ENCODE data around the gene MATK. TPM values are rescaled to one million over a fixed set of nuclear protein-coding genes. Genes with fewer than 3 reads are reported as not detected.

Gene MATK
- total RNA-seq, 1 experiment from 2014 or later: 28.3 TPM

DNA sequence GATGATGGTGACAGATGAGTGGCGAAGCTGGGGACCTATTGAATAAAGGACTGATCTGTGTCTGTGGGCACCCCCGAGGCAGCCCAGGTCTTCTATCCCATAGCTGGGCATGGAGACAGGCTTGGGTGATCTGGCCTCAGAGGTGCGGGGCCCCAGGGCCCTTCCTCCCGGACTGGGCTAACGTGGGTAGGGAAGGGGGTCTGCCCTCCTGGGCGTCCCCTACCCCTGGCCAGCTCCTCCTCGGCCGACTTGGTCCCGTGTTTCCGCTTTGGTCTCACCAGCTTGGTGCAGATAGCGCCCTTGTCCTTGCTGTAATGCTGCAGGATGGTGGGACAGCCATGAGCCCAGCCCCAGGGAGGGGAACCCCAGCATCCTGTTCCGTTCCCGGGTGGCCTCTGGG is 3.3 kb downstream of the MATK start:
- POLR2A ChIA-PET: no interaction called here
- H3K27ac Mint-ChIP-seq: no peak overlapping the region
- DNase-seq (ENCODE audit: low spot score) (no peak), ATAC-seq (no peak)
- H3K27me3 Mint-ChIP-seq (ENCODE audit: low read depth): peaks cover 17% of the 10 kb centered on the region
- peaks cover 21% of the 10 kb centered on the region for H3K36me3 Mint-ChIP-seq
- H3K4me1 Mint-ChIP-seq: peaks cover 7% of the 10 kb centered on the region
- TF ChIP-seq KAT7 (CRISPR knock-in tag; IDR thresholded peaks at IDR 0.05; ENCODE audit: borderline replicate concordance) (no peak), ZNF232 (CRISPR knock-in tag; IDR thresholded peaks at IDR 0.05) (no peak), SMAD3 (CRISPR knock-in tag; IDR thresholded peaks at IDR 0.05; ENCODE audit: borderline replicate concordance) (no peak), MXD4 (CRISPR knock-in tag; IDR thresholded peaks at IDR 0.05; ENCODE audit: borderline replicate concordance) (no peak), ZNF121 (CRISPR knock-in tag; IDR thresholded peaks at IDR 0.05) (no peak), ZNF263 (CRISPR knock-in tag; IDR thresholded peaks at IDR 0.05; ENCODE audit: low read depth) (no peak), MYBL2 (CRISPR knock-in tag; IDR thresholded peaks at IDR 0.05) (no peak), TP53 (CRISPR knock-in tag; IDR thresholded peaks at IDR 0.05) (no peak), FOXP1 (CRISPR knock-in tag; IDR thresholded peaks at IDR 0.05; ENCODE audit: borderline replicate concordance) (no peak), TEAD1 (CRISPR knock-in tag; IDR thresholded peaks at IDR 0.05) (no peak)
- TF ChIP-seq, protein P1, sequence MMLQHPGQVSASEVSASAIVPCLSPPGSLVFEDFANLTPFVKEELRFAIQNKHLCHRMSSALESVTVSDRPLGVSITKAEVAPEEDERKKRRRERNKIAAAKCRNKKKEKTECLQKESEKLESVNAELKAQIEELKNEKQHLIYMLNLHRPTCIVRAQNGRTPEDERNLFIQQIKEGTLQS (CRISPR knock-in tag; conservative IDR thresholded peaks at IDR 0.05): no peak
- TF ChIP-seq, protein P2, sequence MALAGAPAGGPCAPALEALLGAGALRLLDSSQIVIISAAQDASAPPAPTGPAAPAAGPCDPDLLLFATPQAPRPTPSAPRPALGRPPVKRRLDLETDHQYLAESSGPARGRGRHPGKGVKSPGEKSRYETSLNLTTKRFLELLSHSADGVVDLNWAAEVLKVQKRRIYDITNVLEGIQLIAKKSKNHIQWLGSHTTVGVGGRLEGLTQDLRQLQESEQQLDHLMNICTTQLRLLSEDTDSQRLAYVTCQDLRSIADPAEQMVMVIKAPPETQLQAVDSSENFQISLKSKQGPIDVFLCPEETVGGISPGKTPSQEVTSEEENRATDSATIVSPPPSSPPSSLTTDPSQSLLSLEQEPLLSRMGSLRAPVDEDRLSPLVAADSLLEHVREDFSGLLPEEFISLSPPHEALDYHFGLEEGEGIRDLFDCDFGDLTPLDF (CRISPR knock-in tag; IDR thresholded peaks at IDR 0.05): no peak
- TF ChIP-seq, protein P3, sequence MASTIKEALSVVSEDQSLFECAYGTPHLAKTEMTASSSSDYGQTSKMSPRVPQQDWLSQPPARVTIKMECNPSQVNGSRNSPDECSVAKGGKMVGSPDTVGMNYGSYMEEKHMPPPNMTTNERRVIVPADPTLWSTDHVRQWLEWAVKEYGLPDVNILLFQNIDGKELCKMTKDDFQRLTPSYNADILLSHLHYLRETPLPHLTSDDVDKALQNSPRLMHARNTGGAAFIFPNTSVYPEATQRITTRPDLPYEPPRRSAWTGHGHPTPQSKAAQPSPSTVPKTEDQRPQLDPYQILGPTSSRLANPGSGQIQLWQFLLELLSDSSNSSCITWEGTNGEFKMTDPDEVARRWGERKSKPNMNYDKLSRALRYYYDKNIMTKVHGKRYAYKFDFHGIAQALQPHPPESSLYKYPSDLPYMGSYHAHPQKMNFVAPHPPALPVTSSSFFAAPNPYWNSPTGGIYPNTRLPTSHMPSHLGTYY (CRISPR knock-in tag; IDR thresholded peaks at IDR 0.05): no peak
- TF ChIP-seq, protein P4, sequence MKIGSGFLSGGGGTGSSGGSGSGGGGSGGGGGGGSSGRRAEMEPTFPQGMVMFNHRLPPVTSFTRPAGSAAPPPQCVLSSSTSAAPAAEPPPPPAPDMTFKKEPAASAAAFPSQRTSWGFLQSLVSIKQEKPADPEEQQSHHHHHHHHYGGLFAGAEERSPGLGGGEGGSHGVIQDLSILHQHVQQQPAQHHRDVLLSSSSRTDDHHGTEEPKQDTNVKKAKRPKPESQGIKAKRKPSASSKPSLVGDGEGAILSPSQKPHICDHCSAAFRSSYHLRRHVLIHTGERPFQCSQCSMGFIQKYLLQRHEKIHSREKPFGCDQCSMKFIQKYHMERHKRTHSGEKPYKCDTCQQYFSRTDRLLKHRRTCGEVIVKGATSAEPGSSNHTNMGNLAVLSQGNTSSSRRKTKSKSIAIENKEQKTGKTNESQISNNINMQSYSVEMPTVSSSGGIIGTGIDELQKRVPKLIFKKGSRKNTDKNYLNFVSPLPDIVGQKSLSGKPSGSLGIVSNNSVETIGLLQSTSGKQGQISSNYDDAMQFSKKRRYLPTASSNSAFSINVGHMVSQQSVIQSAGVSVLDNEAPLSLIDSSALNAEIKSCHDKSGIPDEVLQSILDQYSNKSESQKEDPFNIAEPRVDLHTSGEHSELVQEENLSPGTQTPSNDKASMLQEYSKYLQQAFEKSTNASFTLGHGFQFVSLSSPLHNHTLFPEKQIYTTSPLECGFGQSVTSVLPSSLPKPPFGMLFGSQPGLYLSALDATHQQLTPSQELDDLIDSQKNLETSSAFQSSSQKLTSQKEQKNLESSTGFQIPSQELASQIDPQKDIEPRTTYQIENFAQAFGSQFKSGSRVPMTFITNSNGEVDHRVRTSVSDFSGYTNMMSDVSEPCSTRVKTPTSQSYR (CRISPR knock-in tag; IDR thresholded peaks at IDR 0.05): no peak
- no peak overlapping the region for H3K4me3 Mint-ChIP-seq
- CTCF ChIA-PET: interaction anchor here (0.6 to 2.7 kb wide), 15 partner anchors 8 to 205 kb away, joined by 3 to 17 read pairs (median 6); partner anchors contain the start of genes APBA3, MRPL54 and RAX2
- H3K9me3 Mint-ChIP-seq: peaks cover 18% of the 10 kb centered on the region

DNA sequence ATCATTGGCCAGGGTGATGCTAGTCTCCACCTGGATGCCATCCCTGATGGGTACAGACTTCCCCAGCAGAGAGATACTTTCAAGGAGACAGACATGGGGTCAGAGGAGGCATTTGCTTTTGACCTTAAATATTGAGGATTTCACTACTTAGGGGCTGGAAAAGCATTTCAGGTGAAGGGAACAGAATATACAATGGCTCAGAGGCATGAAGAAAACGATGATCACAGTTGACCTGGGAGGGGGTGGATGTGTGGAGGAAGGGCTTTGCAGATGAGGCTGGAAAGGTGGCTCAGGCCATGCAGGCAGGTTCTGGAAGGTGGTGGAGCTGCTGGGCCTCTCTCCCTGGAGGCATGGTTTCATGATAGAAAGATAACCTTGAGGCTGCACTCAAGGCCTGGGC is 3.9 kb downstream of the MATK start:
- H3K4me3 Mint-ChIP-seq: no peak overlapping the region

DNA sequence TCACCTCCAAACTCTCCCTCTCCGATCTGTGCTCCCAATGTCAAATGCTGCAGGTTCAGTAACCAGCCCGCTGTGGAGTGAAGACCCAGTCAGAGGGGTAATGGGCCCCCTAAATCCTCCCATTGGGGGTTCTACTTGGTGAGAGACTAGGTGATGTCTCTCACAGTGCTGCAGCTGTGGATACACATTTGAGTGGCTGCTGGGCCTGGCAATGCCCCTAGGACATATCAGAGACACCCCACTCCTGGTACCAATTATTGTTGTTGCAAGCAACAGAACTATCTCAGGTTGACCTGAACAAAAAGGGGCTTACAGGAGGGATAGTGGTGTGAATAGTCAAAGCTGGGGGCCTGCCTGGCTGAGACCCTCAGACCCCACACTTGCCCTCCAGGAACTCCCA is 4.6 kb downstream of the MATK start:
- Mint-ChIP-seq H3K9me3 (peaks cover 18% of the 10 kb centered on the region), H3K27me3 (ENCODE audit: low read depth) (peaks cover 12% of the 10 kb centered on the region), H3K27ac (no peak overlapping the region), H3K4me1 (peaks cover 7% of the 10 kb centered on the region), H3K36me3 (peaks cover 21% of the 10 kb centered on the region), H3K4me3 (no peak overlapping the region)
- POLR2A ChIA-PET: no interaction called here
- DNase-seq (ENCODE audit: low spot score): no peak
- no peak for ATAC-seq
- CTCF ChIA-PET: interaction anchor here (1.0 kb wide), 1 partner anchor 11 kb away, joined by 3 read pairs; no protein-coding TSS in a partner anchor
- TF ChIP-seq FOXJ3 (CRISPR knock-in tag; IDR thresholded peaks at IDR 0.05; ENCODE audit: borderline replicate concordance): no peak
- no peak for TF ChIP-seq SP1 (CRISPR knock-in tag; conservative IDR thresholded peaks at IDR 0.05)
- no peak for TF ChIP-seq NFYB (CRISPR knock-in tag; conservative IDR thresholded peaks at IDR 0.05; ENCODE audit: low read depth)
- TF ChIP-seq, protein P5, sequence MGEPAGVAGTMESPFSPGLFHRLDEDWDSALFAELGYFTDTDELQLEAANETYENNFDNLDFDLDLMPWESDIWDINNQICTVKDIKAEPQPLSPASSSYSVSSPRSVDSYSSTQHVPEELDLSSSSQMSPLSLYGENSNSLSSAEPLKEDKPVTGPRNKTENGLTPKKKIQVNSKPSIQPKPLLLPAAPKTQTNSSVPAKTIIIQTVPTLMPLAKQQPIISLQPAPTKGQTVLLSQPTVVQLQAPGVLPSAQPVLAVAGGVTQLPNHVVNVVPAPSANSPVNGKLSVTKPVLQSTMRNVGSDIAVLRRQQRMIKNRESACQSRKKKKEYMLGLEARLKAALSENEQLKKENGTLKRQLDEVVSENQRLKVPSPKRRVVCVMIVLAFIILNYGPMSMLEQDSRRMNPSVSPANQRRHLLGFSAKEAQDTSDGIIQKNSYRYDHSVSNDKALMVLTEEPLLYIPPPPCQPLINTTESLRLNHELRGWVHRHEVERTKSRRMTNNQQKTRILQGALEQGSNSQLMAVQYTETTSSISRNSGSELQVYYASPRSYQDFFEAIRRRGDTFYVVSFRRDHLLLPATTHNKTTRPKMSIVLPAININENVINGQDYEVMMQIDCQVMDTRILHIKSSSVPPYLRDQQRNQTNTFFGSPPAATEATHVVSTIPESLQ (CRISPR knock-in tag; IDR thresholded peaks at IDR 0.05): no peak
- no peak for TF ChIP-seq JAZF1 (CRISPR knock-in tag; IDR thresholded peaks at IDR 0.05)
- no peak for TF ChIP-seq GABPB1 (CRISPR knock-in tag; IDR thresholded peaks at IDR 0.05)
- TF ChIP-seq ETV6 (CRISPR knock-in tag; IDR thresholded peaks at IDR 0.05): no peak
- no peak for TF ChIP-seq OVOL2 (CRISPR knock-in tag; IDR thresholded peaks at IDR 0.05; ENCODE audit: borderline replicate concordance)

More for the DNA sequence above, 3.9 kb downstream of the MATK start:
- Mint-ChIP-seq H3K27me3 (ENCODE audit: low read depth) (peaks cover 17% of the 10 kb centered on the region), H3K4me1 (peaks cover 7% of the 10 kb centered on the region), H3K36me3 (peaks cover 21% of the 10 kb centered on the region), H3K9me3 (peaks cover 18% of the 10 kb centered on the region), H3K27ac (no peak overlapping the region)
- DNase-seq (ENCODE audit: low spot score) (no peak), ATAC-seq (no peak)
- ChIA-PET CTCF (interaction anchor here (0.6 to 2.3 kb wide), 3 partner anchors 20 to 89 kb away, joined by 3 to 17 read pairs (median 3); partner anchors contain the start of genes APBA3 and MRPL54), POLR2A (no interaction called here)
- TF ChIP-seq GTF2I (CRISPR knock-in tag; conservative IDR thresholded peaks at IDR 0.05): peak; percentile 75; the same call in 1 of the 2 replicates
- TF ChIP-seq, protein P6, sequence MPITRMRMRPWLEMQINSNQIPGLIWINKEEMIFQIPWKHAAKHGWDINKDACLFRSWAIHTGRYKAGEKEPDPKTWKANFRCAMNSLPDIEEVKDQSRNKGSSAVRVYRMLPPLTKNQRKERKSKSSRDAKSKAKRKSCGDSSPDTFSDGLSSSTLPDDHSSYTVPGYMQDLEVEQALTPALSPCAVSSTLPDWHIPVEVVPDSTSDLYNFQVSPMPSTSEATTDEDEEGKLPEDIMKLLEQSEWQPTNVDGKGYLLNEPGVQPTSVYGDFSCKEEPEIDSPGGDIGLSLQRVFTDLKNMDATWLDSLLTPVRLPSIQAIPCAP (CRISPR knock-in tag; IDR thresholded peaks at IDR 0.05): no peak
